HUES48 (cell line): Measurements from ENCODE around the gene CIP2A.
A peak's percentile ranks its signal among the peaks of the same experiment; 100 is the strongest.
"Not testable (repeated sequence)": the region's sequence is repeated elsewhere in the genome, so short reads cannot be mapped to it uniquely, and the experiment has no call there.

Source experiments
- H3K27ac ChIP-seq: one replicate; pipeline ENCODE4 v1.7.0; 2013; ENCODE audit warnings: low read depth, low read length, inconsistent platforms
- H3K27me3 ChIP-seq: 2 replicates; pipeline ENCODE4 v1.6.1; 2013; ENCODE audit warnings: mild to moderate bottlenecking, low read length; ENCODE audit not compliant: control insufficient read depth, insufficient read depth
- H3K36me3 ChIP-seq: 2 replicates; pipeline ENCODE4 v1.6.1; 2013; ENCODE audit warnings: low read length; ENCODE audit not compliant: control insufficient read depth, insufficient read depth
- H3K4me1 ChIP-seq: 2 replicates; pipeline ENCODE4 v1.6.1; 2013; ENCODE audit warnings: mild to moderate bottlenecking, low read length; ENCODE audit not compliant: control insufficient read depth, insufficient read depth
- H3K4me3 ChIP-seq: 2 replicates; pipeline ENCODE4 v1.5.1; 2013; ENCODE audit warnings: mild to moderate bottlenecking, low read depth, low read length
- H3K9ac ChIP-seq: 2 replicates; pipeline ENCODE4 v1.6.1; 2013; ENCODE audit warnings: mild to moderate bottlenecking, low read depth, low read length, moderate library complexity
- H3K9me3 ChIP-seq: 2 replicates; pipeline ENCODE4 v1.6.1; 2013; ENCODE audit warnings: low read length; ENCODE audit not compliant: control insufficient read depth, insufficient read depth

The CIP2A gene

GRCh38 chr3:108589081-108589997, at the start of gene CIP2A, which contains the start of gene DZIP3:
Gene CIP2A (minus strand): TSS chr3:108589438. CDS start chr3:108589375, 63 bp downstream.
Gene DZIP3 (plus strand): TSS chr3:108589722. CDS start chr3:108605407, 15,685 bp downstream.
- no peaks in the 10 kb centered on the region for H3K9me3 ChIP-seq
- H3K36me3 ChIP-seq = peaks cover 14% of the 10 kb centered on the region
- no peaks in the 10 kb centered on the region for H3K27me3 ChIP-seq
- H3K27ac ChIP-seq = peak within 1 kb of the TSS; percentile 100
- H3K9ac ChIP-seq = peak within 1 kb of the TSS; percentile 98
- peaks cover 23% of the 10 kb centered on the region for H3K4me1 ChIP-seq
- peak within 1 kb of the TSS; percentile 99 for H3K4me3 ChIP-seq

- peaks cover 54% of the 10 kb centered on the region for H3K36me3 ChIP-seq
- H3K9me3 ChIP-seq = no peaks in the 10 kb centered on the region
- no peak overlapping the region for H3K9ac ChIP-seq
- H3K4me3 ChIP-seq = no peak overlapping the region
- no peak overlapping the region for H3K27ac ChIP-seq
- no peaks in the 10 kb centered on the region for H3K4me1 ChIP-seq
- no peaks in the 10 kb centered on the region for H3K27me3 ChIP-seq
These were observed 40.7 kb upstream of the CIP2A start for GRCh38 chr3:108629974-108630373.

- peaks cover 38% of the 10 kb centered on the region for H3K36me3 ChIP-seq
- H3K4me3 ChIP-seq = no peak overlapping the region
- no peaks in the 10 kb centered on the region for H3K27me3 ChIP-seq
- no peak overlapping the region for H3K9ac ChIP-seq
- H3K9me3 ChIP-seq = no peaks in the 10 kb centered on the region
- no peak overlapping the region for H3K27ac ChIP-seq
- H3K4me1 ChIP-seq = no peaks in the 10 kb centered on the region
These were observed 34.3 kb upstream of the CIP2A start for GRCh38 chr3:108623504-108623903.

DNA sequence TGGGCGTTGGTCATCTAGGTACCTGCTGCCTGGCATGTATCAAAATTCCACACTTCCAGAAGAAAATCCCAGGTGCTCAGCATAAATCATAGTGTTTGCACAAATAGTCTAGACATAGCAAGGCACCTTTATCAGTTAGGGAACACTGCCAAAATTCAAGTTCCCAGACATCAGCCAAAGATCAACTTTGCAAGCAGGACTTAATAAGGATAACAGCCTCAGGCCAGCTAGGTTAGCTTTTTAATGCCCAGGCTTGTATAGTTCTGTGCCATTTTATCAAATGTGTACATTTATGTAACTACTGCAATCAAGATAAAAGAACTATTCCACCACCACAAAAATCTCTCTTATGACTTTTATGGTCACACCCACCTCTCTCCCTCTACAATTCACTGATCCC, 31.0 kb upstream of the CIP2A start:
- Histone ChIP-seq H3K36me3 (peaks cover 24% of the 10 kb centered on the region), H3K27me3 (no peaks in the 10 kb centered on the region), H3K9ac (no peak overlapping the region), H3K9me3 (no peaks in the 10 kb centered on the region), H3K27ac (no peak overlapping the region), H3K4me3 (no peak overlapping the region), H3K4me1 (no peaks in the 10 kb centered on the region)

GRCh38 chr3:108616090-108616489, 26.9 kb upstream of the CIP2A start:
- H3K27me3 ChIP-seq, H3K4me3 ChIP-seq, H3K4me1 ChIP-seq, H3K9ac ChIP-seq, H3K9me3 ChIP-seq, H3K27ac ChIP-seq: not testable (repeated sequence)
- H3K36me3 ChIP-seq = peaks cover 42% of the 10 kb centered on the region

- no peak overlapping the region for H3K9ac ChIP-seq
- H3K4me3 ChIP-seq = no peak overlapping the region
- H3K27me3 ChIP-seq = no peaks in the 10 kb centered on the region
- peaks cover 25% of the 10 kb centered on the region for H3K36me3 ChIP-seq
- no peaks in the 10 kb centered on the region for H3K9me3 ChIP-seq
- peaks cover 7% of the 10 kb centered on the region; the same call in 1 of the 2 replicates for H3K4me1 ChIP-seq
- no peak overlapping the region for H3K27ac ChIP-seq
These were observed 21.4 kb upstream of the CIP2A start for GRCh38 chr3:108610651-108611050.

DNA sequence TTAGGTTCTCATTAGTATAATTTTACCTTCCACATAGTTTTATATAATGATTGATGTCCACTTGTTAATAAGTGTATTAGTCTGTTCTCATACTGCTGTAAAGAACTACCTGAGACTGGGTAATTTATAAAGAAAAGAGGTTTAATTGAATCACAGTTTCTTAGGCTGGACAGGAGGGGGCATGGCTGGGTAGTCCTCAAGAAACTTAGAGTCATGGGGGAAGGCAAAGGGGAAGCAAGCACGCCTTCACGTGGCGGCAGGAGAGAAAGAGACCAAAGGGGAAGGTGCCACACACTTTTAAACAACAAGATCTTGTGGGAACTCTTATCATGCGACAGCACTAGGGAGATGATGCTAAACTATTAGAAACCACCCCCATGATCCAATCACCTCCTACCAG, 19.5 kb upstream of the CIP2A start:
- H3K4me1 ChIP-seq = peaks cover 9% of the 10 kb centered on the region; the same call in 1 of the 2 replicates
- peaks cover 24% of the 10 kb centered on the region for H3K36me3 ChIP-seq
- H3K4me3 ChIP-seq = no peak overlapping the region
- no peak overlapping the region for H3K9ac ChIP-seq
- H3K27me3 ChIP-seq = no peaks in the 10 kb centered on the region
- H3K9me3 ChIP-seq = no peaks in the 10 kb centered on the region
- no peak overlapping the region for H3K27ac ChIP-seq

DNA sequence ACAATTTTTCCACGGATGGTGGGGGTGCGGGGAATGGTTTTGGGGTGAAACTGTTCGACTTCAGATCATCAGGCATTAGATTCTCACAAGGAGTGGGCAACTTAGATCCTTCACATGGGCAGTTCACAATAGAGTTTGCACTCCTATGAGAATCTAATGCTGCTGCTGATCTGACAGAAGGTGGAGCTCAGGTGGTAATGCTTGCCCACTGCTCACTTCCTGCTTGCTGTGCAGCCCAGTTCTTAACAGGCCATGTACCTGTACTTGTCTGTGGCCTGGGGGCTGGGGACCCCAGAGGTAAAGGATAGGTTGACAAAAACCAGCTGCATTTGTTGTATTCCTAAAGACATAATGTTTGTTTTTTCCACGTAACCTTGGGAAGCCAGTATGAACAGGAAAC, 16.3 kb upstream of the CIP2A start:
- Histone ChIP-seq H3K36me3 (peaks cover 4% of the 10 kb centered on the region; the same call in 1 of the 2 replicates), H3K27me3 (no peaks in the 10 kb centered on the region), H3K9ac (no peak overlapping the region), H3K9me3 (no peaks in the 10 kb centered on the region), H3K4me1 (peaks cover 25% of the 10 kb centered on the region), H3K27ac (no peak overlapping the region), H3K4me3 (no peak overlapping the region)

DNA sequence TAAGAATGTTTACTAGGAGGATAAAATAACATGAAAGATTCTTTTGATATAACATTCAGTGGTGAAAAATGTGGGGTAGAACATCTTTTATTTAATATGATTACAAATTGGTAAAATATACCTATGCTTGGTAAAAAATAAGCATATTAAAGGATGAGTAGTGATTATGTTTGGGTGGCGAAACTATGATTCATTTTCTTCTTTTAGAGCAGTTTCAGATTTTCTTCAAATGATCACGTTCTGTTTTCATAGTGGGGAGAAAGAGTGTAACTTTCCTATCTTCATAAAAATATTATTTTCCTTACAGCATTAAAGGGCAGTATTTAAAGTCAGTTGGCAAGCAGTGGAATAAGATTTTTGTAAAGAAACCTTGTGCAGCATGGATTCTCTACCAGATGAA, 15.8 kb upstream of the CIP2A start:
- Histone ChIP-seq H3K4me1 (peaks cover 25% of the 10 kb centered on the region), H3K27ac (no peak overlapping the region), H3K27me3 (no peaks in the 10 kb centered on the region), H3K4me3 (no peak overlapping the region), H3K9ac (no peak overlapping the region), H3K9me3 (no peaks in the 10 kb centered on the region), H3K36me3 (peaks cover 4% of the 10 kb centered on the region; the same call in 1 of the 2 replicates)

DNA sequence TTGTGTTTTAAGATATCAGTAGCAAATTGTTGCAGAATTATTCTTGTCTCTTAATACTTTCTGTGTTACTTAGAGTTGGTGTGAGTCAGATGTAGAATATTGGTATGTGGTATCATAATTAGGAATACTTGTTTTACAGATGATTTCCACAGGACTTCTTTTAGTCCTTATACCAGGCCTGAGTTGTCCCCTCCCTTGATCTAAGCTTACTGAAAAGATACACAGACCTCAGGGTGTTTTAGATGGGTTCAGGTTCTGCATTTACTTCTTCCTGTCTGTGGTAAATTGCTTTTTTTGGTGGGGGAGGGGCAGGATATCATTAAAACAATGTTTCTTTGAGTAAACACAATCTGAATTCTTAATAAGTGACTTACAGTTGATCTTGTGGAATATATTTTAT, 14.5 kb upstream of the CIP2A start:
- H3K27me3 ChIP-seq = no peaks in the 10 kb centered on the region
- H3K4me1 ChIP-seq = peaks cover 25% of the 10 kb centered on the region
- H3K9ac ChIP-seq = no peak overlapping the region
- no peak overlapping the region for H3K4me3 ChIP-seq
- no peak overlapping the region for H3K27ac ChIP-seq
- no peaks in the 10 kb centered on the region for H3K9me3 ChIP-seq
- peaks cover 4% of the 10 kb centered on the region; the same call in 1 of the 2 replicates for H3K36me3 ChIP-seq

DNA sequence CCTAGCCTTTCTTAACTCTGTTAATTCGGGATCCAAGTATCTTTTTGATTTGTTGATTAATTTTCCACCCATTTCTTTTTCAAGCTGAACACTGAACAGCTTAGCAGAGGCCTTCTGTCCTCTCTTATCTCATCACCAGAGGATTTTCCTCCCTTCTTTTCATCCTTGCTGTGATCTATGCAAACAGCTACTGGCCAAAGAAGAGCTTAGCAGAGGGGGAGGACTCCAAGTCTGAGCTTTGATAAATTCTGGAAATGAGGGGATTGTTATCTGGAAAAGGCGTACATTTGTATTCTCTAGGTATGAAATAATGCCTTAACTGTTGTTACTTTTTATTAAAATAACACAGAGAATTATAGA, 13.7 kb upstream of the CIP2A start:
- no peaks in the 10 kb centered on the region for H3K27me3 ChIP-seq
- H3K36me3 ChIP-seq = peaks cover 4% of the 10 kb centered on the region; the same call in 1 of the 2 replicates
- H3K27ac ChIP-seq = peak overlapping the region; percentile 77
- H3K4me1 ChIP-seq = peaks cover 22% of the 10 kb centered on the region
- no peaks in the 10 kb centered on the region for H3K9me3 ChIP-seq
- H3K4me3 ChIP-seq = no peak overlapping the region
- no peak overlapping the region for H3K9ac ChIP-seq
